Activated T-cell treated with anti-CD3 and anti-CD28 coated beads for 48 hours (primary cell): ENCODE data around the gene TNS3.
"Not testable (repeated sequence)": the region's sequence is repeated elsewhere in the genome, so short reads cannot be mapped to it uniquely, and the experiment has no call there.

Source experiments
- DNase-seq: peaks from one replicate; pipeline ENCODE4 v3.0.0-alpha.2; 2020; ENCODE audit warnings: low read depth

Gene TNS3

DNA sequence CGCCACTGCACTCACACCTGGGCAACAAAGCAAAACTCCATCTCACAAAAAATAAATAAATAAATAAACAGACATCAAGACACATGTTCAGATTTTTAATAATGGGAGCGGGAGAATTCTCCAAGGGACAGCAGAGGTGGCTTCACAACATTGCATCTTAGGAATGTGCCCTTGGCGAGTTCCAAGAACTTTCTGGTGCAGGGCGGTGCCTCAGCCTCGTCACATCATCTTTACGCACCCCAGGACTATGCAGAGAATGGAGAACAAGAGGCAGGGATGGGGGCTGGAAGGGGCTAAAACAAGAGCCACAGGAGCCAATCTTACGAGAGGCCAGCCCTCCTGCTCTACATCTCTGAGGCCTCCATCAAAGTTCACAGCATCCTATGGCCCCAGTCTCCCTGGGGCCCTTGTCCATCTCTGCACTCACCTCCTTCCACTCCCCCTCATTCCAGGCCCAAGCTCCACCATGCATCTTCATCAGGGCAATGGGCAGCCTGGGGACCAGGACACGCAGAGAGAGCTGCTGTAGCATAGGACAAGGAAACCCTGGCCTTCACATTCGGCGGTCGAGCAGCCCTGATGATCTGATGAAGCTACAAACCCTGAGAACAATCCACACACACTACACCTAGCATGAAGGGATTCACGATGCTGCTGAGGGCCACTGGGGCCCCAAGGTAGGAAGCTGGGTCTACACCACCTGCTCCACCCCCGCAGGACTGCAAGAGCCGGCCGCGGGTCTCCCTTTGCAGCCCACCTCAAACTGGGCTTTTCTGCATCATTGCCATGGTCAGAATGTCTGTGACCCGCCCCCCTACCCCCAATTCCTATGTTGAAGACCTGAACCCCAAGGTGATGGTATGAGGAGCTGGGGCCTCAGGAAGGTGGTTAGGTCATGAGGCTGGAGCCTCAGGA, 22.3 kb downstream of the TNS3 start:
- no peak for DNase-seq

DNA sequence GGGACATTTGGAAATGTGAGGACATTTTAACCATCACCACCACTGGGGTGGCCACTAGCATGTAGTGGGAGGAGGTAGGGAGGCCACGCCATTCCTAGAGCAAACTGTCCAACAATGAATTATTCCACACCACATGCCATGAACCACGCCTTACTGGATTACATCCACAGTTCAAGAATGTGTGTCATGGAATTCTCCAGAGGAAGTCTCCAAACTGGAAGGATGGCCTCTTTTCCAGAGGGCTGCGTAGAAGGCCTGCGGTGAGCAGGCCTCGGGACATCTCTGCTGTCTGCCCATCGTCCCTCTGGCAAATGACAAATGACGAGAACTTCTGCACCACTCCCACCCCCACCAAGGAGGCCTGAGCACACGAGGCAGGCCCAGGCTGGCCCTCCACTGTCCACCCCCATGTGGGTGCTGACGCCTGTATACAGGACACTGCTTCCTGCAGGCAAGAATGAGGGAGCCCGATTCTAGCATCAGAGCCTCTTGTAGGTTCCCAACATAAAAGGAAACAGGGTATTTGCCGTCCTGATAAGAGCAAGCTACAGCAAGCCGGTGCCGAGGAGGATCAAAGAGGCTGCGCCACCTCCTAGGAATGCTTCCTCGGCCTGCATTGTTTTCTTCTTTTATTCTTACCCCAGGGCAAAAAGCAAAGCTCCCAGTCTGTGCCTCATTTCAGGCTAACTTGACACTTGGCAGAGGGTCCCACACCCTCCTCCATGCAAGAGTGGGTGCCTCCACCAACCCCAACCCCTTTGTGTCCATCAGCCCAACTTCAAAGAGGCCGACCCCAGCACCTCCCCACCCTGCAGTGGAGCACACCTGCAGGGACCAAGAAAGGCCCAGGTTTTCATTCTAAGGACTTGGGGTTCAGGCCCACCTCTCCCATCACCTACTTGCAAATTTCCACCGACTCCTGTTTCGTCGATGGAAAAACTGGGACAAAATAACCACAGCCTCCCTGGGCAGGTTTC, 23.9 kb downstream of the TNS3 start:
- no peak for DNase-seq

DNA sequence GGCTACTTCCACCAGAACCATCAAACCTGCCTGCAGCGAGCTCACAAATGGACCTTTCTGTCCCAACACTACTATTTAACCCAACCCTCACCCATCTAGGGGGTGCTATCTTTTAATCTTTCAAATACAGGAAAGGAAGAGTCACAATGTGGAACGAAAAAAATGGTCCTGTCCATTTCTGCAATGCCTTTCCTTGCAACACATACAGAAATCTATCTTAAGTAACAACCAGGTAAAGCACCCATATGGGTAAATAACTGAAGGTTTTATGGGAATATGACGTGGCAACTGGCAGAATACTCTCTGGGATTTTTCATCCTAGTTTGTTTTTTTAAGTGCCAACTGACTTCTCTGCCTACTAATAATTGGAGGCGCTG, 24.6 kb downstream of the TNS3 start:
- no peak for DNase-seq

DNA sequence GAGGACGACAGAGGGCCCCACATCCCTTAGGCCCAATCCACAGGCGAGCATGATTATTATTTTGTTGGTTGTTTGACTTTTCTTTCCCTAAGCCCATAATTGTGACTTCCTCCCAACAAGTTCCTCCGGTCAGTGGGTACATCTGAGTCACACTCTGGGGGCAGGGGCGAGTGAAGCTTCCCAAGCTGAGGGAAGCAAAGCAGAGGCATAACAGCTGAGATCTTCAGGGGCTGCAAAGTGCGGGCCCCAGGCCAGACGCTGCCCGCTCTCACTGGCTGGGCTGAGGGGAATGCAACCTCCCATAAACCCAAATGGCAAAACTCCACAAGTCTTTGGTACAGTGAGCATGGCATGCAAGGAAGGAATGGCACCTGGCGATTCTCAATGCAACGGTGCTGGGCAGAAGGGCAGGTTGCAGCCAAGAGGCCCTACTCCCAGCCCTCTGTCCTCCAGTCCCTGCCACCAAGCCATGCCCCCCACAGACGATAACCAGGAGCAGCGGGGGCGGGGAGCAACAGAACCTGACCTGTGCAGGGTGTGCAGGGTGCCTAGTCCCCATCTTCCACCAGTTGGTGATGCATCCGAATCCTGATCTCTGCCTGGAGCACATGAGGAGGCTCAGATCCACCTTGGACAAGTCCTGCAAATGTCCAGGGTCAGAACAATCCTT, 25.3 kb downstream of the TNS3 start:
- no peak for DNase-seq

DNA sequence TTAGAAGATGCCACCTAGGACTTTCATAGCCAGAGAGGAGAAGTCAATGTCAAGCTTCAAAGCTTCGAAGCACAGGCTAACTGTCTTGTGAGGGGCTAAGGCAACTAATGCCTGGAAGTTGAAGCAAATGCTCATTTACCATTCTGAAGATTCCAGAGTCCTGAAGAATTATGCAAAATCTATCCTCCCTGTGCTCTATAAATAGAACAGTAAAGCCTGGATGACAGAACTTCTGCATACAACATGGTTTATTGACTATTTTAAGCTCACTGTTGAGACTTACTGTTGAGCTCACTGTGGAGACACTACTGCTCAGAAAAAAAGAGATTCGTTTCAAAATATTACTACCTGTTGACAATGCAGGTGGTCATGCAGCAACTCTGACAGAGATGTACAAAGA, 28.6 kb downstream of the TNS3 start:
- DNase-seq: no peak

- no peak for DNase-seq
Observed at GRCh38 chr7:47552621-47553020, 29.3 kb downstream of the TNS3 start.

GRCh38 chr7:47551668-47552440, 30.1 kb downstream of the TNS3 start:
- DNase-seq: no peak

GRCh38 chr7:47550788-47551470, 31.0 kb downstream of the TNS3 start:
- no peak for DNase-seq

GRCh38 chr7:47549916-47550315, 32.0 kb downstream of the TNS3 start:
- no peak for DNase-seq

DNA sequence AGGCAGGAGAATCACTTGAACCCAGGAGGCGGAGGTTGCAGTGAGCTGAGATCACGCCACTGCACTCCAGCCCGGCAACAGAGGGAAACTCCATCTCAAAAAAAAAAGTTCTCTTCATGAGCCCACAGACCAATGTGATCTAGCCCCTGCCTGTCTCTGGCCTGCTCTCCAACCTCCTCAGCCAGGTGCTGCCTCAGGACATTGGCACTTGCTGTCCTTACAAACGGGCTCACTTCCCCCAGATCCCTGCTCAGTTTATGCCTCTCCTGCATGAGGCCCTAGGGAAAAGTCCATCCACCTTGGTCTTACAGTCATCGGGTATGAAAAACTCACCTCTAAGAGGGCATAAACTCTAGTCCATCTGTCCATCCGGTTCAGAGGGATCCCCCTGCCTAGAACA, 32.5 kb downstream of the TNS3 start:
- DNase-seq: no peak

- DNase-seq: no peak
Observed at GRCh38 chr7:47548546-47548945, 33.4 kb downstream of the TNS3 start.

DNA sequence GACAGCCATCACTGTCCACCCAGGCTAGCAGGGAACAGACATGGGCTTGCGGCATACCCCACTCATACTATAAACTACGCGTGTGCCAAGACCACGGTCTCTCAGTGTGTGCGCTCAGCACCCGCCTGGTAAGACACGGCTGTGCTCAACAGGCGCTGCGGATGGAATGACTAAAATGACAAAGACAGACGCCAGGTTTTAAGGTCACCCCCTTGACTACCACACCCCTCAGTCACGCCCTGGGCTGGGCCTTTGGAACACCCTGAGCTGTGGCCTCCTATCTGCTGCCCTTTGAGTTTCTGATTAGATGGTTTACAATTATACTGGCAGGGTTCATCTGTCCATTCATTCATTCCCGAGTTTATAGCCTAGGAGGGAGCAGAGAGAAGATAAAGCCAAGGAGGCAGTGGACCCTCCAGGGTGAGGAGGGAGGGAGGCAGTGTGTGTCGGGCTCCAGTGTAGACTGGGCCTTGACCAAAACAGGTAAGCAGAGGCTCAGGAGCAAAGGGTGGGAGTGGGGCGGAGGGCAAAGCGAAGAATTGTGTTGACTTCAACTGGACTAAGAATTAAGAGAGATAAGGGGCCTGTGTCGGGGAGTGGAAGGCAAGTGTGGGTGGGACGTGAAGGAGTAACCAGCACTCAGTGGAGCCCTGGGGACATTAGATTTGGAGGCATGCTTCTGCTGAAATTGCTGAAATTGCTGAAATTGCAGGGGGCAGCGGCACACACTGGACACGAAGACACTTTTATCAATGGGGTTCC, 35.0 kb downstream of the TNS3 start:
- no peak for DNase-seq

DNA sequence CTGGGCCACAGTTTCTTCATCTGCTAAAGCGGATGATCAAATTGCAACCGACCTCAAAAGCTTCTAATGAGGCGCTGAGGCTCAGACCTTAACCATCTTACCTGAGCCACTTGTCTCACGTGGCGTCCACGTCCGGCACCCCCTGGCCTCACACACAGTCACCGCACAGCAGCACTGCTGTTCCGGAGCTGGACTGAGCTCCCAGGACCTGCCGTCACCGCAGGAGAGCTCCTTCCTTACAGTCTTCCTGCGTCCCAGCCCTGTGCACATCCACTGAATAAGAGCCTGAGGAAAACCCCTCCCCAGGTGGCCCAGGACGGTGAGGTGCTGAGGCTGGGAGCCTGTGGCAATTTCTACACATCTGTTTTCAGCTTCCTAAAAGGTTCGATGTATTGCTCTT, 35.7 kb downstream of the TNS3 start:
- no peak for DNase-seq

GRCh38 chr7:47544416-47544815, 37.5 kb downstream of the TNS3 start:
- DNase-seq: no peak

GRCh38 chr7:47543714-47544113, 38.2 kb downstream of the TNS3 start:
- DNase-seq: no peak

DNA sequence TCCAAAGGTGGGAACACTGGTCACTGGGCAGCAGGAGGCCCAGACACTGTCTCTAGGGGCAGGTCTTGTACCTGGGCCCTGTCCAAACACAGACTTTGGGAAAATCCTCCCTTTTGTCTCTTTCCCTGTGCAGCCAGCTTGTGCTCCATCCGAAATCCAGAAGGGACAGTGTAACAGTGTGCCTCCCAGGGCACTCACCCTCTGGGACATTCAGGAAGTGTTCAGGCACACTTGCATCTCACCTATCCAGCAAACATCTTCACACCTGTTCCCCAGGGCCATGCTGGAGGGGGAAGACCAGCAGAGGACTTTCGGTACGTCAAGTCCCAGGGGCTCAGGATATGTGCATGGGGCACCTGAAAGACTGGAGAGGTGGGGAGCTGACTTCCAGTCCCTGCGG, 38.9 kb downstream of the TNS3 start:
- no peak for DNase-seq

DNA sequence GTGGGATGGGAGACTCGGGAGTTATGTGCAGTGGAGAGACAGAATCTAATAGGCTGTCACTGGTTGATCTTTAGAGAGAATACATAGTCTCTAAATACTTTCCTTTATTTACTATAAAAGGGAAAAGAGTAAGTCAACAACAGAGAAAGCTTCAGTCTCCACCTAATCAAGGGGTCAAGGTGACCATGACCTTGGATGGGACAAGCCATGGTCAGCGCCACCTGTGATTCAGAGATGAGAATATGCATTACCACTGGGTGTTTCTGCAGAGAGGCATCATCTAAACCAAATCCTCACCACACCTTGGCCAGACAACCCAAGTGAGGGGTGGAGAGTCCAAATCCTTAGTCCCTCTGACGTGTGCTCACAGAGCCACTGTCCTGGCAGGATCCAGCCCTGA, 39.9 kb downstream of the TNS3 start:
- DNase-seq: no peak

DNA sequence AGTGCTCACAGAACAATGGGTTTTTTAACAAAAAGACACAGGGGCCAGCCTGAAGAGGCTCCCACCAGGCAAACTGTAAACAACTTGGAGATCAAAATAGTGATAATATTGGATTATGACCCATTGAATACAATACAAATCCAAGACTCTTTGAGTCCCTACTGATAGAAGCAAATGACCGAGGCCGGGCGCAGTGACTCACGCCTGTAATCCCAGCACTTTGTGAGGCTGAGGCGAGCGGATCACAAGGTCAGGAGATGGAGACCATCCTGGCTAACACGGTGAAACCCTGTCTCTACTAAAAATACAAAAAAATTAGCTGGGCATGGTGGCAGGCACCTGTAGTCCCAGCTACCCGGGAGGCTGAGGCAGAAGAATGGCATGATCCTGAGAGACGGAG, 40.4 kb downstream of the TNS3 start:
- not testable (repeated sequence) for DNase-seq

DNA sequence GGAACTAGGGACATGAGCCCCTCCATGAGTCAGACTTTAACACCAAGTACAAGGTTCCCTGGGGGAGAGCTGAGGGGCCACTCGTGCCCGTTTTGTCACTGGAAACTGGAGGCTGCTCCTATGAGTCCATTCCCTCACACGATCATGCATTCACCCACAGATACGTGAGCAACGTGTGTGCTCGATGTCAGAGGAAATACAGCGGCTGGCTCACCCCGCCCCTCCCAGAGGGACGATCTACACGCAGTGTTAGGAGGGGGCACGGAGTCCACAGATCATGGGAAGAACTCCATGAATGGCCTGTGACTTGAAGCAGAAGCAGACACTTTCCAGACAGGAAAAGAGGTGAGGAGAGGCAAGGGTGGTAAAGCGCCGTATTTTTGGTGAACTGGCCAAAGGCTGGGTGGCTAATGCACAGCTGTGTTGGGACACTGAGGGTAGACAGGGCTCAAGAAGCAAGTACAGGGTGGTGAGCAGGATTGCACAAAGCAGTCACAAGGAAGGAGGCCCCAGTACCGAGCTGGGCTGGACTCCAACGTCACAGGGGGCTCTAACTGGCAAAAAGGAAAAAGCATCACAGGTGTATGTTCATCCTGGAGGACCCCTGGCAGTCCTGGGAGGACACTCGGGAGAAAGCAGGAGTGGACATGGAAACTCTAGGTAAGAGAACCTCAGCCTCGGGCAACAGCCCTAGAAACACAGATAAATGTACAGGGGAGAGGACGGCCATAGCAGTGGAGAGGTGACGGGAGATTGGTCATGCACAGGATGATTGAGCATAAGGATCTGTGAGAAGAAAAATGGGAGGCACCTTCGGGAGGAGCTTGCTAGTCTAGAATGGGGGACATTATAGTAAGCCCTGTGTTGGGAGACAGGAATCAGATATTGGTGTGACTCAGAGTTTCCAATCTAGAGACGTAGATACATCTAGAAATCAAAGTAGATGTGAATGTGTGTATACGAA, 41.2 kb downstream of the TNS3 start:
- DNase-seq: no peak
